ENCODE data around the gene RRP1B.

DNA sequence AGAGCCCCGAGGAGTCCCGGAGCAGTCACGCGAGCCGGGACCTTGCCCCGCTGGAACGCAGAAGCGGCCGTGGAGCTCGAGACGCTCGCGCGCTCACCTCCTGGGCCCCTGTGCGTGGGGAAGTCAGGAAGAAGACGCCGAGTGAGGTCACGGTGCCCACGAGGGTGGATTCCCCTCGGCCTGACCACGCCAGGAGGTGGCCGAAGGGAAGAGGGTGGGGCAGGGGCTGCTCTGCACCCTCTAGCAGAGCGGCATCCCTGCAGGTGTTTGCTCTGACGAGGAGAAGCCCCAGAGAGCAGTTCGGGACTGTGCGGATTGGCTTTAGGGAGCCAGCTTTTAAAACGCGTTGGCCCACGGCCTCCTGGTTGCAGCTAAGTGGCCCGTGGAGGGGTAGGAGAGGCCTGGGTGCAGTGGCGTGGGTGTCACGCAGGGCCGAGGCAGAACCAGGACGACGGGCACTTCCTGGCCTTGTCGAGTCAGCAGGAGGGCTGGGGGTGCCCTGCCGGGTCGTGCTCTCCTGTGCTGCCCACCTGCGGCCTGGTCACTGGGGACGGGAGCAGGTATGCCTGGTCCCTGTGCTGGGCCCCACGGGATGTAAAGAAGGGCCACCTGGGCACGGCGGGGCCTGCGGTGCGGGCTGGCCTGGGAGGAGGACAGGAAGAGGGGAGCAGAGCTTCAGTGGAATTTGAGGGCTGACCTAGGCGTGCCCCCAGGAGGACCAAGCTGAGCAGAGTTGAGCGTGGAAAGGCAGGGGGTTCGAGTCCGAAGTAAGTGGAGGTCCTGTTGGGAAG, 60.6 kb downstream of the RRP1B start:
- TF ChIP-seq EZH2 (IDR thresholded peaks at IDR 0.05; ENCODE audit: insufficient read depth, poor library complexity, severe bottlenecking), result no peak
- no peak for TF ChIP-seq EZH2phosphoT487 (IDR thresholded peaks at IDR 0.05; ENCODE audit: insufficient read depth, low read depth)
